ENCODE measurements around the gene COPS9.

The COPS9 gene

DNA sequence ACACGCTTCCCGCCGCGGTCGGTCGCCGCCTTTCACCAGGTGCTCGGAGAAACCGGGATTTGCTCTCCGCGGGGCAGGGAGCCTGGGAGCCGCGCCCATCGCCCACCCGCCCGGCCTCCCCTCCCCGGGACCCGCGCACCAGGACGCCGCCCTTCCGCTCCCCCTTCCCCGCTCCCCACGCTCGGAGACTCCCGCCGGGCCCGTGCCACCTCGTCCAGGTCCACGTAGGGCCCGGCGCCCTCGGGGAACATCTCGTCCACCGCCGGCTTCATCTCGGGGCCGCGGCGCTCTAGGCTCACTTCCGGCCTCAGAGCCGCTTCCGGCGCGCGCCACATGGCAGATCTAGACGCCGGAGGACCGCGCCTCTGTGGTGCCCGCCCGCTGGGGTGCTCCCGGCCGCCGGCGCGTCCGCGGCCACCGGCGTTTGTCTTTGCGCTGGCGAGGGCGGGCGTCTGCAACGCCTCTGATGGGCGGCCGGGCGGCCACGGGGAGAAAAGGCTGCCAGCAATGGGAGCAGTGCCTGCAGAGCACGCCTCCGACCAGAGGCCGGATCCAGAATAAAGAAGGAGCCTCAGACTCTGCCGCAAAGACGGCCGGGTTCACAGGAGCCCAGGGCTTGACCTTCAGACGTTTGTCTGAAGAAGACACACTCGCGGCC lies at the start of gene COPS9:
TSS of gene COPS9 (minus strand) at position 293 of the 658 bp plus-strand sequence. CDS start at position 272, 21 bp downstream.
- peak; percentile 68 to 75 for DNase-seq (ENCODE audit: low read depth in 2 of 2)

DNA sequence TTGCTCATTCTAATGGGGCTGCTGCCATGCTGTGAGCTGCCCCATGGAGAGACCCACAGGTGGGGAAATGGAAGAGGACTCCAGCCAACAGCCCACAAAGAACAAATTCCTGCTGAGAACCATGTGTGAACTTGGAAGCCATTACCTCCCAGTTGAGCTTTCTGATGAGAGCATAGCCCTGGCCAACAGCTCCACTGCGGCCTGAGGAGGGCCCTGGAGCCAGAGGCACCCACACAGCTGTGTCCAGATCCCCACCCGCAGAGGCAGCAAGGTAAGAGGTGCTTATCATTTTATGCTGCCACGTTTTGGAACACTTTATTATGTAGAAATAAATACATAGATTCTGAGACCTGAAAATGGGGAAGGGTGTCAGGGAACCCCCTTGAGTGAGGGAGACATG lies 48.6 kb upstream of the COPS9 start:
- DNase-seq (ENCODE audit: low read depth in 2 of 2), result no peak

DNA sequence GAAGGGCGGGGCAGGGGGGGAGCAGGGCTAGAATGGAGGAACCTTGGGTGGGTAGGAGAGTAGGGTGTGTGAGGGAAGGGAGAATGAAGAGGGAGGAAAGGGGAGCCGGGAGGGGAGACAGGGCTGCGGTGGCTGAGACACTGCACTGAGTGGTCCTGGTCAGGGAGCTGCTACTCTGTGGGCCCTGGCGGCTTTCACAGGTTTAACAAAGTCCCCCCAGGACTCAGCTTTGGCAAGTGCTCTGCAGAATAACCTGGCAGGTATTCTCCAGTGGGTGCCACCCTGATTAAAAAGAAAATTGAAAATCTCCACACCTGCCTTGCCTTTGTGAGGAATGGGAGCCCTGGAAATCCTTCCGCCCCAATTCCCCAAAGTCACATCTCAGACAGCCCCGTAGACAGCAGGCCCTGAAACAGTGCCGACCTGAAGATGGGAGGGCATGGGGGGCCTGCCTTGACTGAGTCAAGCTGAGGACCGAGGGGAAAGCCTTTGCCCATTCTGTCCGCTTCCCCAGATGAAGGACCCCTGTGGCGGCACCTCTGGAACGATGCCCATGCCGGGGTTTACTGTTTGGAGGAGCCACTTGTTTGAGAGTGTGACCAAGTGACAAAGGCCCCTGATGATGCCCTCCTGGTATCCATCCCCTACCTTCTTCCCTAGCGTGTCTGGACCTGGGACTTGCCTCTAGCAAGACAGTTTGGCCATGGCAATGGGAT lies 47.9 kb upstream of the COPS9 start:
- no peak for DNase-seq (ENCODE audit: low read depth in 2 of 2)

DNA sequence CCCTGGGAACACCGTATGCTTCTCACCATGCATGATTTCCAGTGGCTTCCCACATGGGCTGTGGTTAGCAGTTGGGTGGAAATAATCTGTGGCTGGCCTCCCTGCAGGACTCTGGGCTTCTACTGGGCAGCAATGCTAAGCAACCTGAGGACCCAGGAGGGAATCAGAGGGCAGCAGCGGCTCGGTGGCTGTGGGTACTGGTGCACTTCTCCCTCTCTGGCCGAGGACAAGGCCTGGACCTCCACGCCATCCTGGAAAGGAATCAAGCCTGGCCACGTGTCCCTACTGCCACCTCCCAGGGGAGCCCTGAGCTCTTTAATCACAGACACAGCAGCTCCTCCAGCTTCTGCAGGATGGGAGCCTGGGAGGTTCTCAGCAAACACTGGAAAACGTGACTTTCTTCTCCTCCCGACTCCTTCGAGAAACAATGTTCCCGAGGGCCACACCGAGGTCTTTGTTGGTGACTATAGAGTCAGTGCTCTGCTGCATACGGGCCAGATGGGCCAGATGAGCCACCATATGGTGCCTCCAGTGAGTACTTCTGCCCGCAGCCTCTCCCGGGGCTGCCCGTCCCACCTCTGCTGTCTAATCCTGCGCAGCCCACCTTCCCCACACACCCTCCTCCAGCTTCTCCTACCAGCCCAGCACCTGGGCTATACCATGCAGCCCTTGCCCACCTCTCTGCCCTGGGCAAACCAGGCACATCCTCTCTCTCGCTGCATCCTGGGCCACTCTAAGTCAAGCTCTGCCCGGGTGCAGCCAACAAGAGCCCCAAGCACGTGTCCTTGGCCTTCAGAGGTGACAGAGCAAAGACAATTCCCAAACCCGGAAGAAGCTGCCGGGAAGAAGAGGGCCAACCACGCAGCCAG lies 47.1 kb upstream of the COPS9 start:
- no peak for DNase-seq (ENCODE audit: low read depth in 2 of 2)

DNA sequence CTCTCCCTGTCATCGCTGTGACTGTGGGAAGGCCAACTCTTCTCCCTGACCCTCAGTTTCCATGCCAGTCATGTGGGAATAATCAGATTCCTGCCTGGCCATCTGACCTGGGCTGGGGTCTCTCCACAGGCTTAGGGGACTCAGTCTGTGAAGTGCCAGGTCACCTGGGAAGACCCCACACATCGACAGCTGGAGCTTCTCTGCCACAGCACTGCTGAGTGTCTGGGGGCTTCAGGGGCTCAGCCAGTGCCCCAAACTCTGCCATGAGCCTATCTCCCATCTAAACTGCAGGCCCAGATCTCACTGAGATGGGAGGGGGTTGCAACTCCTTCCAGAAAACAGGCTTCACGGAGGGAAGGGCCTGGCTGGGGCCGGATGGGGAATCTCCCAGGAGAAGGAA lies 46.4 kb upstream of the COPS9 start:
- DNase-seq (ENCODE audit: low read depth in 2 of 2), result no peak

DNA sequence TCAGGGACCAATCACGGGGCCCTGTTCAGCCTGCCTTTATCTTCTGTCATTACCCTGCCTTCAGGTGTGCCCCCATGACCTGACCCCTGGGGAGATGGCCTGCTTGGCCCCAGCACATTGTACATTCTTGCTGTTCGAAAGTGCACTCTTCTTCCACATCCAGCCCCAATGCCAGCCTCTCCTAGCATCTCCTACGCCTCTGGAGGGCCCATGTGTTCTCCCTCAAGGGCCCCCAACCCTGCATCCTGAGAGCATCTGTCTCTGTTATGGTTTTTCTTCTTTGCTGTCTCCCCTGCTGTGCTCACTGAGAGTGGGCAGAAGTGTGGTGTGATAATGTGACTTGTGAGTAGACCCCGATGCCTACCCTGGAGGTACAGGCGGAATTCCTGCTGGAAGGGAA lies 45.9 kb upstream of the COPS9 start:
- no peak for DNase-seq (ENCODE audit: low read depth in 2 of 2)

DNA sequence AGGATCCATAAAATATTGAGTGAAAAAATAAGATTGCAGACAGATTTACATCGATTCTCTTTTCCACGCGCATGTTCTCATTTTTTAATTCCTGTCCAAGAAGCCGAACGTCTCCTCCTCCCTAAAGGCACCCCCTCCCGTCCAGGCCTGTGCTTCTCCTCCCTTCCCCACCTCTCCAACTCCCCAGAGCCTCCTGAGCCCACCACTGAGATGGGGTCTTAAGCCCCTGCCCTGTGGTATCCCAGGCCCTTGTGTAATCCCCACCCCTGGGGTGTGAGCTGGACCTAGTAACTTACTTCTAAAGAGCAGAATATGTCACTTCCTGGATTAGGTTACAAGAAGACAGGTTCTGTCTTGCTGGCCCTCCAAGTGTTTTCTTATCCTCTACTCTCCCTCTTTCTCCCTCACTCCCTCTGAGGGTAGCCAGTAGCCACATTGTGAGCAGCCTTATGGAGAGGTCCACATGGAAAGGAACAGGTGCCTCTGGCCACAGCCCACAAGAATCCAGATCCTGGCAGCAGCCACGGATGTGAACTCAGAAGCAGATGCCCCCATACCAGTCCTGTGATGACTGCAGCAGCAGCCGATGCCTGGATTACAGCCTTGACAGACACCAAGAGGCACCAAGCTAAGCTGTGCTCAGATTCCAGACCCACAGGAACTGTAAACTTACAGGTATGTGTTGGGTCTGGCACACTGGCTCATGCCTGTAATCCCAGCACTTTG lies 44.0 kb upstream of the COPS9 start:
- DNase-seq (ENCODE audit: low read depth in 2 of 2), result no peak

DNA sequence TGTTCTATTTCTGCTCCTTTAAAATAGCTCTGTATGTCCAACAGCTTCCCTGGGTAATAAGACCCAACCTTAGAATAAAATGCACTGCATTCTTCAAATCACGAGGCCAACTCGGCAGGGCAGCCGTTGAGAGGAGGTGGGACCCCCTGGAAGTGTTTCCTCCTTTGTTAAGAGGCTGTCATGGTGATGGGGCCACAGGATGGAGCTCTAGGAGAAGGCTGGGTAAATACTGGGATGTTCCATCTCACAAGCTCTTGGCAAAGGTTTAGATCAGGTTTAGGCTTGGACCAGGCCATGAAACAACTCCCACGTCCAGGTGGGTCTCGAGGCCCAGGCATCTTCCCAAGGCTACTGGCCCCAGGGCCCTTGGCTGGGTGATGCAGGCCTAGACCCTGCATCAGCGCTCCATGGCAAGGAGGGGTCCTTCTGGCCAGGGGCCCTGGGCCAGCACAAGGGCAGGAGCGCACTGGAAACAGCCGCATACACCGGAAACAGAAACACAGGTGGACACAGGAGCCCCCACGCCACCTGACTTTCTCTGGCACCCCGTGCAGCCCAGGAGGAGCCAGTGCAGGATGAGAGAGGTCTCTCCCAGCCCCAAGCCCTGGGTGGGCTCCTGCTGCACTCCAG lies 43.2 kb upstream of the COPS9 start:
- no peak for DNase-seq (ENCODE audit: low read depth in 2 of 2)

DNA sequence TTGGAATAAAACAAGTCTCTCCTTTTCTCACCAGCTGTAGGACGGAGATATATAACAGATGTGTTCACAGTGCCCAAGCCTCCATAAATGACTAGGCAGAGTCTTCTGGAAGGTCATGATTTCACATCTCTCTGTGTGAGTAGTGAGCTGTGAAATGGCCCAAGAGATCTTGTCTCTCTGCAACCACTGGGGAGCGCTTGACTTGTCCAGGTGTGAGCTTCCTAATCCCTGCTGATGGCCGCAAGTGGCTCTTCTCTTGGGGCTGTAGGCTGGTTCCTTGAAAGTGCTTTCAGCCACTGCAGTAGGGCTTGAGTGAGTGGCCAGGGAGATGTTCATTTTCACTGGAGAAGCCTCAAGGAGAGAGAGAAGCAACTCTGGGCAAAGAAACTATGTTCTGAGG lies 42.5 kb upstream of the COPS9 start:
- DNase-seq (ENCODE audit: low read depth in 2 of 2), result no peak

DNA sequence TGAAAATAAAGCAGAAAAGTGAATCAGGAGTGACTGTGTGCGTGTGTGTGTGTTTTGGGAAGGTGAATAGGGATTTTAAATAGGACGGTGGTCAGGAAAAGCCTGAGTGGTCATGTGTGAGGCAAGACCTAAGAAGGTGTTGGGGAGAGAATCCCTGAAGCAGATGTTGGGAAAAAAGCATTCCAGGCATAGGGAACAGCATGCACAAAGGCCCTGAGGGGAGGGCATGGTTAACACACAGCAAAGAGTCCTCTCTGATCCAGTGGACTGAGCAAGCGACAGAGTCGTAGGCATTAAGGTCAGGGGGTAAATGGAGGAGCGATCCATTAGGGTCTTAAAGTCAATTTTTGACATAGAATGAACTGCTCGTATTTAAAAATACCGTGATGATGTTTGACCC lies 38.4 kb upstream of the COPS9 start:
- DNase-seq (ENCODE audit: low read depth in 2 of 2), result no peak

DNA sequence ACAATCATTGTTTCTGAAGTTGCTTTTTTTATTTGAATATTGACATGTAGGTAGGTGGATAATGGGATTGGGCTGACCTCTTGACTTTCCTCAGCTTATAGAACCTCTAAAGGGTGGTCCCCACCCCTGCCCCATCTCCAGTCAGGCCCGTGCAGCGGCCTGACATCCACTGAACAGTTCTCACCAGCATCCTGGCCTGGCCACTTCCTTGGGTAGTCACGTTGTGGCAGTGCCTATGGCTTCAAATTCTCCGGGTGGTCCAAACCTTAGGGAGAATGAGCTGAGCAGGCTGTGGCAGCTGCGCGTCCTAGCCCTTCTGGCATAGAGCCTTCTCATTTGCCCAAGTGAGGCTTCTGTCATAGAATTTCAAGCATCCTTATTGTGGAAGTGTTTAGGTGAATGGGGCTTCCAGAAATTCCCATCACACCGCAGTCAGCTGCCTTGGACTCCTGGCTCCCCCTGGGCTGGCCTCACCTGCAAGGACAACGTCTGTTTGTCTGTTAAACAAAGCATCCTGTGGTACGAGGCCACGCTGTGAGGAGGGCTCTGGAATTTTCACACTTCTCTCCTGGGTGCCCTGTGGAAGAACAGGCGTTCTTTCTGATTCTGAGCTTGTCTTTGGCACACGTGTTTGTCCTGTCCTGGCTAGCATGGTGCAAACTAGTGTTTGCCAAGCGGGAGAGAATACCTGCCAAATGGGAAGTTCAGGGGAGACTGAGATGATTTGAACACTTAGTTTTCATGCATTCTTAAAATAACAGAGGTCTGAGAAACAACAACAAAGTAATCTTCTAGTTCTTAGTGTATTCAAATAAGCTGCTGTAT lies 36.2 kb upstream of the COPS9 start:
- DNase-seq (ENCODE audit: low read depth in 2 of 2), result no peak

DNA sequence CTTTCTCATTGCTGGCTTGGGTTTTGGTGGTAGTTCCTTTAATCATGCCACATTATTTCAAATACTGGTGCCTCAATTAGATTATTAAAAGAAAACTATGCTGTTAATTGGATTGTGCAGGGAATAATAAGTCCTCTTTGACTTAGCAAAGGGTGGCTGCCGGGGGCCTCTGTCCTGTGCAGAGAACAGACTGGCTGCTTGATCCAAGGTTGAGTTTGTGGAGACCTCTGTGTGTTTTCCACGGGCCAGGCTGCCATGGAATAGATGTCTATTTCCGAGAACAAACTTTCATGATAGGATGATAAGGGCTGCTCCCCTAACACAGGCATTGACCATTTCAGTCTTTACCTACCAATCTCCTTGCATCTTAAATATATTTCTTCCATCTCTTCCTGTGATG lies 34.8 kb upstream of the COPS9 start:
- DNase-seq (ENCODE audit: low read depth in 2 of 2), result no peak

DNA sequence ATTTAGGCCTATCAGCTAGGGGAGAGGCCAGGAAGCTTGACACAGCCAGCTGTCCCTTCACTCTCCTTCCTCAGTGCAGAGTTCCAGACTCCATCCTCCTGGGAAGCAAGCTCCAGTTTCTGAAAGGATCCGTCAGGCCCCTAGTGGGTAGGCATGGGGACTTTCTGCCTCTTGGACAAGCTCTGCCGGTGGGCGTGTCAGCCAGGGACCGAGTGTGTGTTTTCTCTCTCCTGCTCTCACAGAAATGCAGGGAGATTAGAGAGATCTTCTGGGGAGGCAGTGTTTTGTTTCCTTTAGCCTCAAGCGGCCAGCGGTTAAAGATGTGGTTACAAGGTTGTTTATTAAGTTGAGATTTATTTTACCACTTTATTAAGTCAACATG lies 34.2 kb upstream of the COPS9 start:
- no peak for DNase-seq (ENCODE audit: low read depth in 2 of 2)

DNA sequence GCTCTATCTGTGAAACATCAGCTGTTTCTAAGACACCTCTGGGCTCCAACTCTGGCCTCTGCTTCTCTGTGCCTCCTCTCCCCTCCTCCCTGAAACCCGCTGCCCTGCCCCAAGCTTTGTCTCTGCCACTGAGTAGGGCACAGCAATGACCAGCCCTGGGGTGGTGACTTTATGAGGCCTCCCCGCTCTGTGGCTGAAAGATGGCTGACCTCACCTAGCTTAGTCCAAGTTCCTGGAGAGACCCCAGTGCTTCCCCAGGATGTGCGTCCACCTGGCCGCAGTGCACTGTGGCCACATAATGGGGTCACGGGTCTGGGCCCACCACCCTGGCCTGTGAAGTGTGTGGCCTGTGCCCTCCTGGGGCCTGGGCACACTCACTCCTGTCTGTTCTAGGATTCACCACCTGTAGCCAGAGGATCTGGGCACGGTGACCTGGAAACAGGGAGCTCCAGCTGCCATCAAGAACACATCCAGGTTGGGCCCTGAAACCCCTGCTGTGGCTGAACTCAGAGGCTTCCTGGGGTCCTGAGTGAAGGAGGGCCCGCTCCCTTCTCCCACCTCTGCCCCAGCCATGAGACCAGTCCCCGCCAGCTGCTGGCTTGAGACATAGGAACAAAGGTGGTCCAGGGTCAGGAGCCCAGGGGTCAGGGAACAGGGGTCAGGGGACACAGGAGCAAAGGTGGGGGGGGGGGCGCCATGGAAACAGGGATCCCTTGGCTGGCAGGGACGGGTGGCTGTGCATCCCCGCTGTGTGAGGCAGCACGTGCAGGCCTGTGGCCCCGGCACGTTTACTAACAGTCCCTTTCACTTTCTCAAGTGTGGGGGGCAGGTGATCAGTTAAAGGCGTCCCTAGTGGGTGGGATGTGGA lies 33.6 kb upstream of the COPS9 start:
- no peak for DNase-seq (ENCODE audit: low read depth in 2 of 2)

DNA sequence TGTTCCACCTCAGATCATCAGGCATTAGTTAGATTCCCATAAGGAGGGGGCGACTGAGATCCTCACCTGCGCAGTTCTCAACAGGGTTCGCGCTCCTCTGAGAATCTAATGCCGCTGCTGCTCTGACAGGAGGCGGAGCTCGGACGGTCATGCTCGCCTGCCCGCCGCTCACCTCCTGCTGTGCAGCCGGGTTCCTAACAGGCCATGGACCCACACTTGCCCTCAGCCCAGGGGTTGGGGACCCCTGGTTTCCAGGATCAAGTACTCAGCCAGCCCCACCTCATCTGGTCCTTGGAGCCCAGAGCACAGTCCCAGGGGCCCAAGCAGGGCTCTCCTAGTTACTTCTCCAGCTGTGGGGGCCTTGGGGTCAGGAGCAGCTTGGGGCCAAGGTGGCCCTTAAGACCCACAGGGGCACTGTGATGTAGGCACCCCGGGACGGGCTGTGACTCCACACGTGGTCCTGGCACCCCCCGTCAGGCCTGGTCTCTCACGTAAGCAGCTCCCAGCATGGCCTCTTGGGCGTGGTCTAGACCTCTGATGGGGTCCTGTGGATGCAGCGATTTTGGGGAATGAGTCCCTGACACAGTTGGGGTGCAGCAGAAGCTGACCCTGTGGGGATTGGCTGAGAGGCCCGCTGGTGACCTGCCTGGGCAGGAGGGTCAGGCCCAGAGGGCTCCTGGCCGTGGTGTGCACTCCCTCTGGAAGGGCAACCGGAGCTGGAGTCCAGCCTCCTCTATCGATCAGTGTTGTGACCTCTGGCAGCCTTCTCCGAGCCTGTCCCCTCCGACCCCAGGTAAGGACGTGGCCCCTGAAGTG lies 32.6 kb upstream of the COPS9 start:
- DNase-seq (ENCODE audit: low read depth in 2 of 2), result no peak

DNA sequence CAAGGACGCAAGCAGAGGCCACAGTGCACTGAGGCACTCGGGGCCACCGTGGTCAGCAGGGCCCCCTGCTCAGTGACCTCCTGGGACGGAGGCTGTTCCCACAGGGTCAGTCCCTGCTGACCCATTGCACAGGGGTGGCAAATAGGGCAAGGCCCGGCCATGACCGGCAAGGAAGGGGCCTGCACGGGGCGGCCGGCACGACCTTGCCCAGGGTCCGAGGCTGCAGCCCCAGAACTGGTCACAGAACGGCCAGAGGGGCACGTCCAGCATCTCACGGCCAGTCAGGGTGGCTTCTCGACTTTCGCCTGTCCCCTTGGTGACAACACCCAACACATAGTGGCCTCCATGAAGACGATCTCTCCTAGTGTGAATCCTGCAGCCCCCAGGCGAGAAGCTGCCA lies 31.9 kb upstream of the COPS9 start:
- no peak for DNase-seq (ENCODE audit: low read depth in 2 of 2)

DNA sequence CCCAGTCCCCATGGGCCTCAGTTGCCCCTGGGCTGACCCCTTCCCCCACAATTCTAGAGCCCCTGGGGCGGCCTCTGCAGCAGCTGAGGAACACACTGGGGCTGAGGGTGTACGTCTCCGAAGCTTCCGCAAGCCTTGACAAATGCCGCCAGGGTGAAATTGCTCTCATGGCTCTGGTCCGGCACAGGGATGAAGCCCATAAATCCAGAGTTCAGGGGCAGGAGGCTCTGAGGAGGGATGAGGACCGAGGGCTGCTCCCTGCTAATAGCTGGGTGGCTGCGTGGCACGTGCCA lies 31.4 kb upstream of the COPS9 start:
- no peak for DNase-seq (ENCODE audit: low read depth in 2 of 2)

DNA sequence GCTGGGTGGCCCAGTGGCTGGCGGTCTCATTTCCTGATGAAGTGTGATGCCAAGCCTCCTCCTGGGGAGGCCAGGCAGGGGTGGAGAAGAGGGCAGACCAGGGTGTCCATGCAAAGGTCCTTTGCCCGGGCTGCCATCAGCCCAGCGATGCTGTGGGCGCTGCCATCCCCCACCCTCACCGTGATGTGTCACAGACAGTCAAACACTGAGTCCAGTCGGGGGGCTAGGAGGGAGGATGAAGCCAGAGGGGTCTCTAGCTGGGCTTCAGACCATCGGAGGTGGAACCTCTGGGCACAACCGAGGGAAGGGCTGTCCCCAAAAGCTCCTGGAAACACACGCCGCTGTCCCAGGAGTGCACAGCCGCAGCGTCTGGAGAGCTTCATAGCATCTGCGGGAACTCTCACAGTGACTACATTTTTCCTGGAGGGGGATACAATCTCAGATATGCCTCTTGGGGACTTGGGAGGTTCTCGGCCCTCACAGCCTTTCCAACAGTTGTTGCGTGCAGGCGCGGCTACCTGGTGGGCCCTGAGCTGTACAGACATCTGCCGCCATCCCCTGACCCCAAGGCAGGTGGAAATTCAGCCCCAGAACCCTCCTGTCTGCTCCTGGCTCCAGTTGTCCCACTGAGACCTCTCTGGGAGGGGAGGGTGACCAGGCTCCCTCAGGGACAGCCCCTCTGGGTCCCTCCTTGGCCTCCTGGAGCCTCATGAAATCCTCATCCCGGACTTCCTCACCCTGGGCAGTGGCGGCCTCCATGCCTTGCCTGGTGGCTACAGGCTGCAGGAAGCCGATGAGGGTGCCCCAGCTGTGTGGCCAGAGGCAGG lies 30.9 kb upstream of the COPS9 start:
- DNase-seq (ENCODE audit: low read depth in 2 of 2), result no peak
